Testis (tissue), 3 donors: ENCODE results near the gene CYP1A2. TPM values are rescaled to one million over a fixed set of nuclear protein-coding genes. Genes with fewer than 3 reads are reported as not detected.

Experiments
- DNase-seq: peaks from one replicate; pipeline ENCODE4 v3.0.0-alpha.2; 2019
- H3K27ac ChIP-seq, 2 donors: fragments of 200-600 bp; sonication (generic); one replicate each; pipeline ENCODE4 v1.5.1; 2019
- H3K27me3 ChIP-seq: fragments of 200-600 bp; sonication (generic); one replicate; pipeline ENCODE4 v1.5.1; 2019
- H3K36me3 ChIP-seq: fragments of 200-600 bp; sonication (generic); one replicate; pipeline ENCODE4 v1.5.1; 2017; ENCODE audit warnings: low read depth; ENCODE audit errors: missing control alignments
- H3K4me1 ChIP-seq: fragments of 200-600 bp; sonication (generic); one replicate; pipeline ENCODE4 v1.5.1; 2019
- H3K4me3 ChIP-seq, 2 donors: fragments of 200-600 bp; sonication (generic); one replicate each; pipeline ENCODE4 v1.5.1; 2017 to 2019
- H3K9me3 ChIP-seq: fragments of 200-600 bp; sonication (generic); one replicate; pipeline ENCODE4 v1.5.1; 2017
- CTCF ChIP-seq, 3 experiments: fragments of 450-650 bp in 2 of 3; fragments of 200-600 bp in 1 of 3; sonication (generic) in 1 of 3; IDR thresholded peaks; one replicate each; pipeline ENCODE4 v1.5.1; 2016 to 2019; ENCODE audit warnings: antibody characterized with exemption in 3 of 3, mild to moderate bottlenecking in 2 of 3, moderate library complexity in 1 of 3
- POLR2A ChIP-seq: fragments of 450-650 bp; IDR thresholded peaks from one replicate; pipeline ENCODE4 v1.6.1; 2017; ENCODE audit warnings: antibody characterized with exemption, mild to moderate bottlenecking, moderate library complexity
- WGBS, 2 donors: methylation state at CpG; one replicate each; pipeline ENCODE4 v1.1.5; 2018; 5-methylcytosine and 5-hydroxymethylcytosine counted together
- intact Hi-C: fragments of 100-400 bp; cut with DNase I; formaldehyde crosslinking; loops from one replicate; pipeline ENCODE4 v1.15.1; 2023; ENCODE audit warnings: low total_unique reads
- microRNA-seq, 2 donors: library from miRNA; unstranded; fragments of <30 nt; microRNA quantifications; one replicate each; pipeline ENCODE4, GENCODE V29; 2016; ENCODE audit warnings: borderline number of aligned reads in 2 of 2, borderline replicate concordance in 1 of 2
- polyA plus RNA-seq: library from polyadenylated mRNA; stranded (reverse); fragments of 350-450 nt; fragmentation: Illumina TruSeq; extraction: RNeasy Lipid Tissue Mini Kit (QIAGEN cat#74804); gene quantifications from one replicate; pipeline ENCODE4 v1.2.3, GENCODE V29; 2014; ENCODE audit warnings: low read depth, low replicate concordance; ENCODE audit not compliant: insufficient read depth
- small RNA-seq, 2 donors: library from RNA; depleted of rRNA; stranded (forward); fragments of <200 nt; gene quantifications; one replicate each; pipeline ENCODE3, GENCODE V24; 2016
- total RNA-seq, 2 donors: library from RNA; depleted of rRNA; stranded (reverse); fragments of >200 nt; gene quantifications; one replicate each; pipeline ENCODE4 v1.2.3, GENCODE V29; 2016

CYP1A2 gene
- total and polyA plus RNA-seq, 3 donors from 2014 or later, result 0.12 to 0.31 TPM; not detected in 1

GRCh38 chr15:74801311-74801997, 52.8 kb downstream of the CYP1A2 start:
- H3K27me3 ChIP-seq, result no peaks in the 10 kb centered on the region
- no peak overlapping the region for H3K4me3 ChIP-seq
- intact Hi-C loops, result no loop called here
- no peak for TF ChIP-seq CTCF (IDR thresholded peaks at IDR 0.05)
- DNase-seq, result no peak
- H3K4me1 ChIP-seq, result no peaks in the 10 kb centered on the region
- H3K27ac ChIP-seq, result no peak overlapping the region
- H3K9me3 ChIP-seq, result no peaks in the 10 kb centered on the region
- no peaks in the 10 kb centered on the region for H3K36me3 ChIP-seq
- WGBS, 2 donors, result 82 to 87% methylated on average over 9 to 18 of the region's 18 CpGs

GRCh38 chr15:74802290-74802689, 53.6 kb downstream of the CYP1A2 start:
- no peak for TF ChIP-seq CTCF (IDR thresholded peaks at IDR 0.05)
- no peak for TF ChIP-seq POLR2A
- Histone ChIP-seq H3K36me3 (no peaks in the 10 kb centered on the region), H3K27me3 (no peaks in the 10 kb centered on the region), H3K4me1 (no peaks in the 10 kb centered on the region), H3K4me3 (no peak overlapping the region), H3K9me3 (no peaks in the 10 kb centered on the region), H3K27ac (no peak overlapping the region)
- intact Hi-C loops, result no loop called here
- no peak for DNase-seq
- WGBS, 2 donors, result 90 to 95% methylated on average over 17 to 20 of the region's 20 CpGs

GRCh38 chr15:74802862-74803447, 54.3 kb downstream of the CYP1A2 start:
- 93 to 95% methylated on average over 24 to 31 of the region's 31 CpGs for WGBS, 2 donors
- Histone ChIP-seq H3K27me3 (no peaks in the 10 kb centered on the region), H3K36me3 (no peaks in the 10 kb centered on the region), H3K4me1 (no peaks in the 10 kb centered on the region), H3K9me3 (no peaks in the 10 kb centered on the region), H3K4me3 (no peak overlapping the region), H3K27ac (no peak overlapping the region)
- no peak for DNase-seq
- intact Hi-C loops, result no loop called here
- no peak for TF ChIP-seq CTCF (IDR thresholded peaks at IDR 0.05)
- TF ChIP-seq POLR2A, result no peak

GRCh38 chr15:74804935-74805334, 56.3 kb downstream of the CYP1A2 start:
- no peak for TF ChIP-seq CTCF (IDR thresholded peaks at IDR 0.05)
- TF ChIP-seq POLR2A, result no peak
- intact Hi-C loops, result no loop called here
- H3K4me3 ChIP-seq, result no peak overlapping the region
- no peak overlapping the region for H3K27ac ChIP-seq
- H3K4me1 ChIP-seq, result no peaks in the 10 kb centered on the region
- no peak for DNase-seq
- H3K9me3 ChIP-seq, result no peaks in the 10 kb centered on the region
- no peaks in the 10 kb centered on the region for H3K27me3 ChIP-seq
- no peaks in the 10 kb centered on the region for H3K36me3 ChIP-seq
- WGBS, 2 donors, result 52 to 68% methylated on average over 6 of the region's 6 CpGs

Small RNAs within 50 kb of the gene (microRNA-seq; reads per million reads assigned to microRNA genes)
- gene MIR4513, result 0 reads per million in 2 donors

Small RNAs within 50 kb of the gene (small RNA-seq; reads per million reads assigned to genes)
- 0 reads per million in 2 donors for gene MIR4513

Other genes with a start within 250 kb of the CYP1A2 start
- gene ARID3B, start 207.6 kb upstream of the CYP1A2 start, total RNA-seq, result 10 to 100 TPM; 53.7 to 58.1 TPM
- gene ARID3B, start 207.6 kb upstream of the CYP1A2 start, polyA plus RNA-seq, result 50.3 TPM
- 100 to 1,000 TPM; 162 to 197 TPM for gene CLK3, start 133.0 kb upstream of the CYP1A2 start, total RNA-seq
- 137 TPM for gene CLK3, start 133.0 kb upstream of the CYP1A2 start, polyA plus RNA-seq
- 10 to 100 TPM; 53.8 to 56.5 TPM for gene EDC3, start 52.8 kb upstream of the CYP1A2 start, total RNA-seq
- gene EDC3, start 52.8 kb upstream of the CYP1A2 start, polyA plus RNA-seq, result 96.0 TPM
- under 1 TPM; 0.19 to 0.31 TPM for gene CYP1A1, start 23.3 kb upstream of the CYP1A2 start, total RNA-seq
- 5.6 TPM for gene CYP1A1, start 23.3 kb upstream of the CYP1A2 start, polyA plus RNA-seq
- 10 to 100 TPM; 41.5 to 43.1 TPM for gene CSK, start 33.2 kb downstream of the CYP1A2 start, total RNA-seq
- 45.6 TPM for gene CSK, start 33.2 kb downstream of the CYP1A2 start, polyA plus RNA-seq
- 1 to 10 TPM; 4.3 to 4.6 TPM for gene LMAN1L, start 64.0 kb downstream of the CYP1A2 start, total RNA-seq
- 2.2 TPM for gene LMAN1L, start 64.0 kb downstream of the CYP1A2 start, polyA plus RNA-seq
- 1 to 10 TPM; 3.7 to 5.7 TPM for gene CPLX3, start 77.8 kb downstream of the CYP1A2 start, total RNA-seq
- gene CPLX3, start 77.8 kb downstream of the CYP1A2 start, polyA plus RNA-seq, result 3.6 TPM
- gene ULK3, start 94.3 kb downstream of the CYP1A2 start, total RNA-seq, result 10 to 100 TPM; 68.2 to 78.5 TPM
- 27.0 TPM for gene ULK3, start 94.3 kb downstream of the CYP1A2 start, polyA plus RNA-seq
- gene SCAMP2, start 124.5 kb downstream of the CYP1A2 start, total RNA-seq, result 100 to 1,000 TPM in 1 of 2 donors, 10 to 100 TPM in 1; 94.8 to 103 TPM
- gene SCAMP2, start 124.5 kb downstream of the CYP1A2 start, polyA plus RNA-seq, result 130 TPM
- gene MPI, start 141.2 kb downstream of the CYP1A2 start, total RNA-seq, result 10 to 100 TPM; 65.4 to 78.1 TPM
- gene MPI, start 141.2 kb downstream of the CYP1A2 start, polyA plus RNA-seq, result 92.6 TPM
- 10 to 100 TPM; 40.2 to 40.6 TPM for gene FAM219B, start 158.0 kb downstream of the CYP1A2 start, total RNA-seq
- 32.6 TPM for gene FAM219B, start 158.0 kb downstream of the CYP1A2 start, polyA plus RNA-seq
- 100 to 1,000 TPM in 1 of 2 donors, 10 to 100 TPM in 1; 77.4 to 107 TPM for gene COX5A, start 189.2 kb downstream of the CYP1A2 start, total RNA-seq
- 426 TPM for gene COX5A, start 189.2 kb downstream of the CYP1A2 start, polyA plus RNA-seq
- gene RPP25, start 207.9 kb downstream of the CYP1A2 start, total RNA-seq, result 10 to 100 TPM in 1 of 2 donors, 1 to 10 TPM in 1; 6.5 to 15.9 TPM
- 6.8 TPM for gene RPP25, start 207.9 kb downstream of the CYP1A2 start, polyA plus RNA-seq
- 10 to 100 TPM; 25.3 to 37.0 TPM for gene SCAMP5, start 246.7 kb downstream of the CYP1A2 start, total RNA-seq
- gene SCAMP5, start 246.7 kb downstream of the CYP1A2 start, polyA plus RNA-seq, result 27.4 TPM